H1 (cell line): Measurements from ENCODE around the gene BPIFA2. TPM values are rescaled to one million over a fixed set of nuclear protein-coding genes. Genes with fewer than 3 reads are reported as not detected.

ENCODE experiments used
- CTCF ChIA-PET: fragments of 300-600 bp; sonication (Branson Sonifier 250); formaldehyde crosslinking; loops from one replicate; lab custom pipeline; 2021; ENCODE audit not compliant: partially characterized antibody; lab: Charles Lee
- POLR2A ChIA-PET: fragments of 300-600 bp; sonication (Branson Sonifier 250); formaldehyde crosslinking; loops from one replicate; lab custom pipeline; 2021; ENCODE audit warnings: inconsistent platforms; ENCODE audit not compliant: partially characterized antibody; lab: Charles Lee
- DNase-seq, 2 experiments: peaks; one replicate each; pipeline versions ENCODE4 v3.0.0 to v3.0.0-alpha.2; 2010 to 2022; ENCODE audit warnings: low spot score in 2 of 2, low read depth in 1 of 2, mixed read lengths in 1 of 2
- FAIRE-seq: peaks from 2 replicates; lab custom pipeline; 2011; peaks lifted over from hg19 to GRCh38; lab: Jason Lieb, UNC
- H2AFZ ChIP-seq: 2 replicates; pipeline ENCODE4 v1.8.1; 2012; ENCODE audit warnings: low read length, inconsistent platforms
- H2AK5ac ChIP-seq: 2 replicates; pipeline ENCODE4 v1.6.1; 2013; ENCODE audit warnings: low read depth, low read length
- H2BK120ac ChIP-seq: replicated peaks from 2 replicates; pipeline ENCODE3; 2013; ENCODE audit warnings: low read depth, low read length, inconsistent platforms
- H2BK12ac ChIP-seq: 2 replicates; pipeline ENCODE4 v1.6.1; 2013; ENCODE audit warnings: low read depth, low read length
- H2BK15ac ChIP-seq: 2 replicates; pipeline ENCODE4 v1.6.1; 2013; ENCODE audit warnings: low read length
- H2BK20ac ChIP-seq: 2 replicates; pipeline ENCODE4 v1.6.1; 2013; ENCODE audit warnings: low read length
- H2BK5ac ChIP-seq: 2 replicates; pipeline ENCODE4 v1.6.1; 2013; ENCODE audit warnings: low read depth, low read length
- H3K14ac ChIP-seq: 2 replicates; pipeline ENCODE4 v1.6.1; 2013; ENCODE audit warnings: inconsistent platforms; ENCODE audit not compliant: insufficient read length
- H3K18ac ChIP-seq: 2 replicates; pipeline ENCODE4 v1.6.1; 2013; ENCODE audit warnings: low read length; ENCODE audit errors: extremely low read depth
- H3K23ac ChIP-seq: 2 replicates; pipeline ENCODE4 v1.6.1; 2013; ENCODE audit warnings: inconsistent platforms; ENCODE audit not compliant: insufficient read length
- H3K23me2 ChIP-seq: 2 replicates; pipeline ENCODE4 v1.6.1; 2013; ENCODE audit warnings: low read depth, low read length
- H3K27ac ChIP-seq: 2 replicates; pipeline ENCODE4 v1.6.1; 2011; ENCODE audit warnings: low read depth, low read length, inconsistent platforms
- H3K27me3 ChIP-seq, 4 experiments: replicated peaks in 1 of 4; 1 replicate in 1 of 4; 2 replicates in 3 of 4; pipeline versions ENCODE4 v1.6.1 to v1.8.1; 2011 to 2013; ENCODE audit warnings: low read length in 3 of 4, mild to moderate bottlenecking in 3 of 4, inconsistent platforms in 2 of 4, mixed read lengths in 2 of 4, moderate library complexity in 1 of 4; ENCODE audit not compliant: control insufficient read depth in 3 of 4, insufficient read depth in 3 of 4; ENCODE audit errors: extremely low read depth in 1 of 4
- H3K36me3 ChIP-seq, 4 experiments: 2 replicates each; pipeline versions ENCODE4 v1.6.1 to v1.8.1; 2011 to 2013; ENCODE audit warnings: mild to moderate bottlenecking in 4 of 4, low read length in 3 of 4, moderate library complexity in 2 of 4, control low read depth in 1 of 4, inconsistent platforms in 1 of 4; ENCODE audit not compliant: insufficient read depth in 4 of 4, control insufficient read depth in 2 of 4
- H3K4ac ChIP-seq: replicated peaks from 2 replicates; pipeline ENCODE3; 2013; ENCODE audit warnings: low read length, low read depth, mixed read lengths, inconsistent platforms; ENCODE audit not compliant: insufficient read length
- H3K4me1 ChIP-seq, 4 experiments: replicated peaks in 1 of 4; 1 replicate in 1 of 4; 2 replicates in 3 of 4; pipeline versions ENCODE4 v1.6.1 to v1.8.1; 2011 to 2013; ENCODE audit warnings: low read length in 3 of 4, inconsistent platforms in 2 of 4, mixed read lengths in 1 of 4; ENCODE audit not compliant: insufficient read depth in 4 of 4, control insufficient read depth in 3 of 4
- H3K4me2 ChIP-seq, 2 experiments: 2 replicates each; pipeline versions ENCODE4 v1.6.1 to v1.8.1; 2011 to 2013; ENCODE audit warnings: low read depth in 2 of 2, low read length in 2 of 2, control low read depth in 1 of 2, inconsistent platforms in 1 of 2, mild to moderate bottlenecking in 1 of 2; ENCODE audit not compliant: insufficient read depth in 1 of 2
- H3K4me3 ChIP-seq, 4 experiments: fragments of 200-600, 300-600 bp in 1 of 4; sonication (generic), shearing (Covaris generic), sonication (Bioruptor Twin) in 1 of 4; 2 replicates each; pipeline versions ENCODE4 v1.5.1 to v1.8.1; 2011 to 2016; ENCODE audit warnings: low read length in 4 of 4, low read depth in 3 of 4, control low read depth in 2 of 4, inconsistent platforms in 2 of 4, mild to moderate bottlenecking in 2 of 4, mixed read lengths in 1 of 4, moderate library complexity in 1 of 4; ENCODE audit not compliant: insufficient read depth in 2 of 4; ENCODE audit errors: extremely low read depth in 1 of 4
- H3K56ac ChIP-seq: replicated peaks from 2 replicates; pipeline ENCODE3; 2013; ENCODE audit warnings: low read depth, mild to moderate bottlenecking, mixed read lengths, low read length, inconsistent platforms; ENCODE audit not compliant: insufficient read length
- H3K79me1 ChIP-seq: 2 replicates; pipeline ENCODE4 v1.6.1; 2013; ENCODE audit warnings: low read depth, low read length, control low read depth
- H3K79me2 ChIP-seq, 2 experiments: 2 replicates each; pipeline versions ENCODE4 v1.6.1 to v1.8.1; 2012 to 2013; ENCODE audit warnings: low read length in 2 of 2, mild to moderate bottlenecking in 2 of 2, inconsistent platforms in 1 of 2; ENCODE audit not compliant: insufficient read depth in 2 of 2, control insufficient read depth in 1 of 2
- H3K9ac ChIP-seq, 4 experiments: replicated peaks in 1 of 4; 1 replicate in 1 of 4; 2 replicates in 3 of 4; pipeline versions ENCODE4 v1.6.1 to v1.8.1; 2011 to 2013; ENCODE audit warnings: low read depth in 3 of 4, low read length in 3 of 4, control low read depth in 2 of 4, mild to moderate bottlenecking in 2 of 4, moderate library complexity in 2 of 4, inconsistent platforms in 1 of 4; ENCODE audit errors: extremely low read depth in 1 of 4
- H3K9me3 ChIP-seq, 2 experiments: 2 replicates each; pipeline versions ENCODE4 v1.6.1 to v1.8.1; 2012 to 2013; ENCODE audit warnings: mild to moderate bottlenecking in 2 of 2, moderate library complexity in 2 of 2, control low read depth in 1 of 2, inconsistent platforms in 1 of 2, low read depth in 1 of 2, low read length in 1 of 2, mixed read lengths in 1 of 2; ENCODE audit not compliant: insufficient read depth in 2 of 2
- H4K20me1 ChIP-seq, 2 experiments: replicated peaks in 1 of 2; 2 replicates each; pipeline versions ENCODE3 to v1.8.1; 2011 to 2013; ENCODE audit warnings: inconsistent platforms in 2 of 2, low read length in 2 of 2, mild to moderate bottlenecking in 1 of 2; ENCODE audit not compliant: insufficient read depth in 2 of 2, control insufficient read depth in 1 of 2
- H4K5ac ChIP-seq: 2 replicates; pipeline ENCODE4 v1.6.1; 2013; ENCODE audit warnings: low read length, low read depth, mixed read lengths, inconsistent platforms; ENCODE audit not compliant: insufficient read length
- H4K8ac ChIP-seq: 2 replicates; pipeline ENCODE4 v1.8.0; 2013; ENCODE audit warnings: mild to moderate bottlenecking, moderate library complexity, low read length, inconsistent platforms; ENCODE audit not compliant: insufficient read depth; ENCODE audit errors: extremely low read depth
- H4K91ac ChIP-seq: replicated peaks from 2 replicates; pipeline ENCODE3; 2013; ENCODE audit warnings: low read length, mixed read lengths, inconsistent platforms; ENCODE audit not compliant: insufficient read length
- BRCA1 ChIP-seq: IDR thresholded peaks from 2 replicates; pipeline ENCODE4 v1.6.1; 2012; ENCODE audit warnings: low read depth, low read length, improper control_type of control experiment
- CBX8 ChIP-seq: fragments of 300-800, 300-1000 bp; sonication (generic); IDR thresholded peaks from 2 replicates; pipeline ENCODE4 v1.7.1; 2016; ENCODE audit warnings: low read depth, low read length, borderline replicate concordance
- GABPA ChIP-seq: IDR thresholded peaks from 2 replicates; pipeline ENCODE4 v1.6.1; 2011; ENCODE audit warnings: mild to moderate bottlenecking, low read length, moderate library complexity, borderline replicate concordance; ENCODE audit not compliant: insufficient read depth
- RNF2 ChIP-seq: fragments of 200-900, 300-1000 bp; sonication (generic); IDR thresholded peaks from 2 replicates; pipeline ENCODE4 v1.7.1; 2016; ENCODE audit warnings: borderline replicate concordance, low read depth, mild to moderate bottlenecking, antibody characterized with exemption, low read length; ENCODE audit not compliant: poor library complexity, severe bottlenecking; ENCODE audit errors: missing control alignments
- WGBS, 2 experiments: shearing (Covaris generic) in 1 of 2; methylation state at CpG; one replicate each; pipeline versions ENCODE4 v1.1.6 to v1.1.7; 2013 to 2015; ENCODE audit warnings: low lambda C conversion rate in 2 of 2, mixed read lengths in 2 of 2, inconsistent platforms in 1 of 2, low coverage in 1 of 2, missing lambda C conversion rate in 1 of 2; ENCODE audit not compliant: insufficient replicate concordance in 2 of 2, insufficient coverage in 1 of 2, insufficient read length in 1 of 2; ENCODE audit errors: extremely low coverage in 1 of 2, missing lambda C conversion rate in 1 of 2; 5-methylcytosine and 5-hydroxymethylcytosine counted together
- polyA plus RNA-seq, 7 experiments: library from polyadenylated mRNA; depleted of rRNA in 3 of 7; stranded (reverse) in 5 of 7; unstranded in 2 of 7; fragments of >200 nt in 5 of 7; fragments of 200-250 nt in 2 of 7; gene quantifications; 1 replicate in 5 of 7; 2 replicates in 1 of 7; 4 replicates in 1 of 7; pipeline versions ENCODE4 v1.2.1 to v1.2.3, GENCODE V29; 2011 to 2013; ENCODE audit warnings: missing spikeins in 2 of 7, mixed read lengths in 2 of 7
- total RNA-seq: library from RNA; stranded (reverse); fragmentation: NEBNext Ultra II Directional; extraction: Animal tissue kit (Norgen Biotek cat#: 25700); gene quantifications from 2 replicates; pipeline ENCODE4 v1.2.1, GENCODE V29; 2021

BPIFA2 gene
- total and polyA plus RNA-seq, 2 of the 8 experiments (the other 6 are each of a cell fraction or from before 2014, with no cell fraction given), result not detected

GRCh38 chr20:33145521-33145920 lies 22.4 kb upstream of the BPIFA2 start:
- H3K14ac ChIP-seq, result no peak overlapping the region
- no peaks in the 10 kb centered on the region for H3K79me1 ChIP-seq
- H2AK5ac ChIP-seq, result no peak overlapping the region
- H3K4ac ChIP-seq, result no peak overlapping the region
- H2BK15ac ChIP-seq, result no peak overlapping the region
- no peak overlapping the region for H3K18ac ChIP-seq
- CTCF ChIA-PET, result interaction anchor here (0.7 to 1.7 kb wide), 5 partner anchors 9 to 117 kb away, joined by 3 to 5 read pairs (median 3); no protein-coding TSS in a partner anchor
- no peak overlapping the region for H3K27ac ChIP-seq
- no peaks in the 10 kb centered on the region for H3K27me3 ChIP-seq
- no peak overlapping the region for H2AFZ ChIP-seq
- H2BK20ac ChIP-seq, result no peak overlapping the region
- no peaks in the 10 kb centered on the region for H3K4me1 ChIP-seq
- no peak overlapping the region for H2BK5ac ChIP-seq
- no peaks in the 10 kb centered on the region for H4K20me1 ChIP-seq
- no peak overlapping the region for H3K4me2 ChIP-seq
- no peak overlapping the region for H3K23ac ChIP-seq
- H3K36me3 ChIP-seq, result no peaks in the 10 kb centered on the region
- WGBS, 2 experiments, result 93% methylated on average over 5 of the region's 5 CpGs; no CpG with 5 or more reads in 1 of the 2 experiments
- H3K9me3 ChIP-seq, result no peaks in the 10 kb centered on the region
- no peaks in the 10 kb centered on the region for H3K79me2 ChIP-seq
- POLR2A ChIA-PET, result no interaction called here
- no peak for DNase-seq
- H3K56ac ChIP-seq, result no peak overlapping the region
- H3K23me2 ChIP-seq, result no peaks in the 10 kb centered on the region
- no peak overlapping the region; the same call in 1 of the 2 replicates for H4K8ac ChIP-seq
- H3K9ac ChIP-seq, result no peak overlapping the region
- no peak for FAIRE-seq
- no peak overlapping the region for H2BK120ac ChIP-seq
- H4K5ac ChIP-seq, result no peak overlapping the region
- H2BK12ac ChIP-seq, result no peak overlapping the region
- H4K91ac ChIP-seq, result no peak overlapping the region
- H3K4me3 ChIP-seq, result no peak overlapping the region
- TF ChIP-seq RNF2, result no peak
- no peak for TF ChIP-seq GABPA
- no peak for TF ChIP-seq BRCA1
- no peak for TF ChIP-seq CBX8
